ENCODE data around the gene ALKAL2. TPM values are rescaled to one million over a fixed set of nuclear protein-coding genes. Genes with fewer than 3 reads are reported as not detected.

ALKAL2 gene
- total and polyA plus RNA-seq, 2 of the 13 experiments (the other 11 are each of a cell fraction or from before 2014, with no cell fraction given): 0.22 to 1.7 TPM

DNA sequence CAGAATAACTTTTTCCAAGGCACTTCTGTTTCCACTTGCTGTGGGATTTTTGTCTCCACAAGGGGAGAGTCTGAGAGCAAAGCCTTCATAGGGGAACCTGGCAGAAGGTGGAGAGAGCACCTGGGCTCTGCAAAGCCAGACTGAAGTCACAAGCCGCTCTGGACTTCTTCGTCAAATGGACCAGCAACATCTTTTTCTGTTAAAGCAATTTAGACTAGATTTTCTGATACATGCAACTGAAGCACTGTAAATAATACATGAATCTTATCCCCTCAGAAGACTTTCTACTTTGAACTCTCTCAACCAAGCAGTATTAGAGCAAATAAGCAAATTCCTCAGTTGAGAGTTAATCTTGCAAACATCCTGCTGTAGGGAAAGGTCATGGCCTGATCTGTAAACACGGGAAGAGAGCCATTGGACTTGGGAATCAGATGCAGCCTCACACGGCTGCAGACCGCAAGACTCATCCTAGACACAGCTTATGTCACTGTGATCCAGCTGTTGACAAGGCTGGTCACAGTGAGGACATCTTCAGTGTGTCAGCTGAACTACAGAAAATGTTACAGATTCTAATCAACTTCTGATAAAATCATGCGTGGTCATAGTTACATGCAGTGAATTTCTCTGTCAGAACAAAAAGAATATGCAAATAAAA lies 27.3 kb downstream of the ALKAL2 start (continued):
- TF ChIP-seq, protein P1, sequence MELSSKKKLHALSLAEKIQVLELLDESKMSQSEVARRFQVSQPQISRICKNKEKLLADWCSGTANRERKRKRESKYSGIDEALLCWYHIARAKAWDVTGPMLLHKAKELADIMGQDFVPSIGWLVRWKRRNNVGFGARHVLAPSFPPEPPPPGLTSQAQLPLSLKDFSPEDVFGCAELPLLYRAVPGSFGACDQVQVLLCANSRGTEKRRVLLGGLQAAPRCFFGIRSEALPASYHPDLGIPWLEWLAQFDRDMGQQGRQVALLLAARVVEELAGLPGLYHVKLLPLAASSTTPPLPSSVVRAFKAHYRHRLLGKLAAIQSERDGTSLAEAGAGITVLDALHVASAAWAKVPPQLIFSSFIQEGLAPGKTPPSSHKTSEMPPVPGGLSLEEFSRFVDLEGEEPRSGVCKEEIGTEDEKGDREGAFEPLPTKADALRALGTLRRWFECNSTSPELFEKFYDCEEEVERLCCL (CRISPR knock-in tag; IDR thresholded peaks at IDR 0.05; ENCODE audit: borderline replicate concordance): no peak
- TF ChIP-seq, protein P2, sequence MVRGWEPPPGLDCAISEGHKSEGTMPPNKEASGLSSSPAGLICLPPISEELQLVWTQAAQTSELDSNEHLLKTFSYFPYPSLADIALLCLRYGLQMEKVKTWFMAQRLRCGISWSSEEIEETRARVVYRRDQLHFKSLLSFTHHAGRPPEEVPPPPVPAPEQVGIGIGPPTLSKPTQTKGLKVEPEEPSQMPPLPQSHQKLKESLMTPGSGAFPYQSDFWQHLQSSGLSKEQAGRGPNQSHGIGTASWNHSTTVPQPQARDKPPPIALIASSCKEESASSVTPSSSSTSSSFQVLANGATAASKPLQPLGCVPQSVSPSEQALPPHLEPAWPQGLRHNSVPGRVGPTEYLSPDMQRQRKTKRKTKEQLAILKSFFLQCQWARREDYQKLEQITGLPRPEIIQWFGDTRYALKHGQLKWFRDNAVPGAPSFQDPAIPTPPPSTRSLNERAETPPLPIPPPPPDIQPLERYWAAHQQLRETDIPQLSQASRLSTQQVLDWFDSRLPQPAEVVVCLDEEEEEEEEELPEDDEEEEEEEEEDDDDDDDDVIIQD (CRISPR knock-in tag; IDR thresholded peaks at IDR 0.05; ENCODE audit: low read depth): peak; percentile 96
- TF ChIP-seq ZFYVE20 (CRISPR knock-in tag; IDR thresholded peaks at IDR 0.05; ENCODE audit: borderline replicate concordance, low read depth) (no peak), ZNF121 (CRISPR knock-in tag; IDR thresholded peaks at IDR 0.05) (no peak), FOSL2 (CRISPR knock-in tag; IDR thresholded peaks at IDR 0.05) (peak; percentile 98), ZBTB42 (CRISPR knock-in tag; IDR thresholded peaks at IDR 0.05) (peak; percentile 99), ZNF549 (CRISPR knock-in tag; IDR thresholded peaks at IDR 0.05) (no peak), ZNF761 (CRISPR knock-in tag; conservative IDR thresholded peaks at IDR 0.05) (no peak; the same call in 1 of the 2 replicates), ZNF598 (CRISPR knock-in tag; IDR thresholded peaks at IDR 0.05; ENCODE audit: borderline replicate concordance) (no peak), GPN1 (CRISPR knock-in tag; IDR thresholded peaks at IDR 0.05; ENCODE audit: borderline replicate concordance) (no peak), TCF7 (IDR thresholded peaks at IDR 0.05; ENCODE audit: low read depth) (peak; percentile 98), ZBTB21 (CRISPR knock-in tag; IDR thresholded peaks at IDR 0.05) (peak; percentile 89), TAF1 (CRISPR knock-in tag; IDR thresholded peaks at IDR 0.05) (peak; percentile 68; the same call in 1 of the 2 replicates), ZNF501 (CRISPR knock-in tag; IDR thresholded peaks at IDR 0.05) (peak; percentile 97), MEIS2 (CRISPR knock-in tag; IDR thresholded peaks at IDR 0.05) (peak; percentile 97)
- TF ChIP-seq, protein P3, sequence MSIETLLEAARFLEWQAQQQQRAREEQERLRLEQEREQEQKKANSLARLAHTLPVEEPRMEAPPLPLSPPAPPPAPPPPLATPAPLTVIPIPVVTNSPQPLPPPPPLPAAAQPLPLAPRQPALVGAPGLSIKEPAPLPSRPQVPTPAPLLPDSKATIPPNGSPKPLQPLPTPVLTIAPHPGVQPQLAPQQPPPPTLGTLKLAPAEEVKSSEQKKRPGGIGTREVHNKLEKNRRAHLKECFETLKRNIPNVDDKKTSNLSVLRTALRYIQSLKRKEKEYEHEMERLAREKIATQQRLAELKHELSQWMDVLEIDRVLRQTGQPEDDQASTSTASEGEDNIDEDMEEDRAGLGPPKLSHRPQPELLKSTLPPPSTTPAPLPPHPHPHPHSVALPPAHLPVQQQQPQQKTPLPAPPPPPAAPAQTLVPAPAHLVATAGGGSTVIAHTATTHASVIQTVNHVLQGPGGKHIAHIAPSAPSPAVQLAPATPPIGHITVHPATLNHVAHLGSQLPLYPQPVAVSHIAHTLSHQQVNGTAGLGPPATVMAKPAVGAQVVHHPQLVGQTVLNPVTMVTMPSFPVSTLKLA (IDR thresholded peaks at IDR 0.05): peak; percentile 73
- TF ChIP-seq, protein P4, sequence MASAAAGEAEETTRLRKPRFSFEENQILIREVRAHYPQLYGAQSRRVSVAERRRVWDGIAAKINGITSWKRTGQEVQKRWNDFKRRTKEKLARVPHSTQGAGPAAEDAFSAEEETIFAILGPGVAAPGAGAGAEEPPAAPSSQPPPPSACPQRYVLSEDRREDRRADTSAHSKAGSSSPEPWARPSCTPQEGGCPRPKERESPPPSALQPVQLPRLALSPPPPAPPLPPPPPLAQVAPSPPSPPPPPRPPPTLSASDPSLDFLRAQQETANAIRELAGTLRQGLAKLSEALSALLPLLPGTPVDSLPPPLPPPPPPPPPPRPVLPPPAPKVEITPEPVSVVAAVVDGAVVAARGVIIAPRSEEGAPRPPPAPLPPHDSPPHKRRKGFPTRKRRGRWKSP (CRISPR knock-in tag; IDR thresholded peaks at IDR 0.05): peak; percentile 82; the same call in 1 of the 2 replicates
- TF ChIP-seq, protein P5, sequence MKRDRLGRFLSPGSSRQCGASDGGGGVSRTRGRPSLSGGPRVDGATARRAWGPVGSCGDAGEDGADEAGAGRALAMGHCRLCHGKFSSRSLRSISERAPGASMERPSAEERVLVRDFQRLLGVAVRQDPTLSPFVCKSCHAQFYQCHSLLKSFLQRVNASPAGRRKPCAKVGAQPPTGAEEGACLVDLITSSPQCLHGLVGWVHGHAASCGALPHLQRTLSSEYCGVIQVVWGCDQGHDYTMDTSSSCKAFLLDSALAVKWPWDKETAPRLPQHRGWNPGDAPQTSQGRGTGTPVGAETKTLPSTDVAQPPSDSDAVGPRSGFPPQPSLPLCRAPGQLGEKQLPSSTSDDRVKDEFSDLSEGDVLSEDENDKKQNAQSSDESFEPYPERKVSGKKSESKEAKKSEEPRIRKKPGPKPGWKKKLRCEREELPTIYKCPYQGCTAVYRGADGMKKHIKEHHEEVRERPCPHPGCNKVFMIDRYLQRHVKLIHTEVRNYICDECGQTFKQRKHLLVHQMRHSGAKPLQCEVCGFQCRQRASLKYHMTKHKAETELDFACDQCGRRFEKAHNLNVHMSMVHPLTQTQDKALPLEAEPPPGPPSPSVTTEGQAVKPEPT (CRISPR knock-in tag; IDR thresholded peaks at IDR 0.05; ENCODE audit: low read depth): no peak
- TF ChIP-seq, protein P6, sequence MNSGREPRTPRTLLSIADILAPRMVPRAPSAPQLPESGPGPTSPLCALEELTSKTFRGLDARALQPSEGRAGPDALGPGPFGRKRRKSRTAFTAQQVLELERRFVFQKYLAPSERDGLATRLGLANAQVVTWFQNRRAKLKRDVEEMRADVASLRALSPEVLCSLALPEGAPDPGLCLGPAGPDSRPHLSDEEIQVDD (CRISPR knock-in tag; IDR thresholded peaks at IDR 0.05; ENCODE audit: borderline replicate concordance): no peak
- TF ChIP-seq, protein P7, sequence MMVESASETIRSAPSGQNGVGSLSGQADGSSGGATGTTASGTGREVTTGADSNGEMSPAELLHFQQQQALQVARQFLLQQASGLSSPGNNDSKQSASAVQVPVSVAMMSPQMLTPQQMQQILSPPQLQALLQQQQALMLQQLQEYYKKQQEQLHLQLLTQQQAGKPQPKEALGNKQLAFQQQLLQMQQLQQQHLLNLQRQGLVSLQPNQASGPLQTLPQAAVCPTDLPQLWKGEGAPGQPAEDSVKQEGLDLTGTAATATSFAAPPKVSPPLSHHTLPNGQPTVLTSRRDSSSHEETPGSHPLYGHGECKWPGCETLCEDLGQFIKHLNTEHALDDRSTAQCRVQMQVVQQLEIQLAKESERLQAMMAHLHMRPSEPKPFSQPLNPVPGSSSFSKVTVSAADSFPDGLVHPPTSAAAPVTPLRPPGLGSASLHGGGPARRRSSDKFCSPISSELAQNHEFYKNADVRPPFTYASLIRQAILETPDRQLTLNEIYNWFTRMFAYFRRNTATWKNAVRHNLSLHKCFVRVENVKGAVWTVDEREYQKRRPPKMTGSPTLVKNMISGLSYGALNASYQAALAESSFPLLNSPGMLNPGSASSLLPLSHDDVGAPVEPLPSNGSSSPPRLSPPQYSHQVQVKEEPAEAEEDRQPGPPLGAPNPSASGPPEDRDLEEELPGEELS (CRISPR knock-in tag; IDR thresholded peaks at IDR 0.05): peak; percentile 100

Measured in HepG2 (cell line).